Measurements from ENCODE around the gene RGPD8.
"Not testable (repeated sequence)": the region's sequence is repeated elsewhere in the genome, so short reads cannot be mapped to it uniquely, and the experiment has no call there.

DNA sequence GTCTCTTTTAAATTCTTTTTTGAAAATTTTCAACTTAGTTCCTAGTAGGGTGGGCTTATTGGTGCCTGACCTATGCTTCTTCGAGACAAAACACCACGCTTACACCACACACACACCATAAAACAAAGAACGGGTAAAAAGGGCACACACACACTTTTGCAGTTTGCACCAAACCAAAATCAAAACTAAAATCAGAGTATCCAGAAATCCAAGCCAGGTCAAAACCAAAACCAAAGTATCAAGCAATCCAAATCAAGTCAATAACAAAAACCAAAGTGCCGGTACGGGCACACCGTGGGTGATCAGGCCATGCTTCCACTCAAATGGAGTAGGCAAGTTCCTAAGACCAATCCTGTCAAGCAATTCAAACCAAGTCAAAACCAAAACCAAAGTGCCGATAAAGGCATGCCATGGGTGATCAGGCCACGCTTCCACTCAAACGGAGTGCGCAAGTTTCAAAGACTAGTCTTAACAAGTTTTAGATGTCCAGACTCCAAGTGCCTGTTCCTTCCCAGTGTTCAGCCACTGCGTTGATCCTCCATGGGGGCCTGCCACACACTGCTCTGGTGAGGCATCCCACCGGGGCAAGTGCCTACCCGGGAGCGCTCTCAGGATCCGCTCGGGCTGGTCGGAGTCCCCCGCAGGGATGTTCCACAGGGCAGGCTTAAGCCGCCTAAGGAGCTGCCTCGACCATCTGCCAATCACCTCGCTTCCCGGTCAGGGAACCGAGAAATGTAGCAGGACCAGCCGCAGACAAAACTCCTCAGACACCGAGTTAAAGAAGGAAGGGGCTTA lies 80.4 kb downstream of the RGPD8 start:
- TF ChIP-seq, protein P1, sequence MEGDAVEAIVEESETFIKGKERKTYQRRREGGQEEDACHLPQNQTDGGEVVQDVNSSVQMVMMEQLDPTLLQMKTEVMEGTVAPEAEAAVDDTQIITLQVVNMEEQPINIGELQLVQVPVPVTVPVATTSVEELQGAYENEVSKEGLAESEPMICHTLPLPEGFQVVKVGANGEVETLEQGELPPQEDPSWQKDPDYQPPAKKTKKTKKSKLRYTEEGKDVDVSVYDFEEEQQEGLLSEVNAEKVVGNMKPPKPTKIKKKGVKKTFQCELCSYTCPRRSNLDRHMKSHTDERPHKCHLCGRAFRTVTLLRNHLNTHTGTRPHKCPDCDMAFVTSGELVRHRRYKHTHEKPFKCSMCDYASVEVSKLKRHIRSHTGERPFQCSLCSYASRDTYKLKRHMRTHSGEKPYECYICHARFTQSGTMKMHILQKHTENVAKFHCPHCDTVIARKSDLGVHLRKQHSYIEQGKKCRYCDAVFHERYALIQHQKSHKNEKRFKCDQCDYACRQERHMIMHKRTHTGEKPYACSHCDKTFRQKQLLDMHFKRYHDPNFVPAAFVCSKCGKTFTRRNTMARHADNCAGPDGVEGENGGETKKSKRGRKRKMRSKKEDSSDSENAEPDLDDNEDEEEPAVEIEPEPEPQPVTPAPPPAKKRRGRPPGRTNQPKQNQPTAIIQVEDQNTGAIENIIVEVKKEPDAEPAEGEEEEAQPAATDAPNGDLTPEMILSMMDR (IDR thresholded peaks at IDR 0.05; ENCODE audit: low read depth, low read length, poor library complexity, severe bottlenecking): not testable (repeated sequence)
- not testable (repeated sequence) for TF ChIP-seq EZH2phosphoT487 (IDR thresholded peaks at IDR 0.05; ENCODE audit: borderline replicate concordance, low read length)

Measured in DOHH2 (cell line).